GM19193 (cell line): Measurements from ENCODE around the gene HAPLN3.

Experiments
- POLR2A ChIP-seq: IDR thresholded peaks from 4 replicates; pipeline ENCODE4 v1.6.1; 2011; ENCODE audit not compliant: insufficient read depth, insufficient read length; ENCODE audit errors: extremely low read depth

Gene HAPLN3

GRCh38 chr15:88852476-88852875 lies 42.9 kb downstream of the HAPLN3 start:
- no peak for TF ChIP-seq POLR2A

GRCh38 chr15:88849376-88850072 lies 45.8 kb downstream of the HAPLN3 start:
- TF ChIP-seq POLR2A = no peak

GRCh38 chr15:88848203-88848602 lies 47.1 kb downstream of the HAPLN3 start:
- no peak for TF ChIP-seq POLR2A

- TF ChIP-seq POLR2A = no peak
Observed at GRCh38 chr15:88847144-88847543, 48.2 kb downstream of the HAPLN3 start.

- TF ChIP-seq POLR2A = no peak
Observed at GRCh38 chr15:88845616-88846015, 49.7 kb downstream of the HAPLN3 start.

GRCh38 chr15:88844749-88845386 lies 50.5 kb downstream of the HAPLN3 start:
- TF ChIP-seq POLR2A = no peak

GRCh38 chr15:88843334-88843733 lies 52.0 kb downstream of the HAPLN3 start:
- TF ChIP-seq POLR2A = no peak

GRCh38 chr15:88842156-88842555 lies 53.2 kb downstream of the HAPLN3 start:
- TF ChIP-seq POLR2A = no peak

GRCh38 chr15:88841236-88841635 lies 54.1 kb downstream of the HAPLN3 start:
- no peak for TF ChIP-seq POLR2A

- no peak for TF ChIP-seq POLR2A
Observed at GRCh38 chr15:88839961-88840360, 55.4 kb downstream of the HAPLN3 start.

- TF ChIP-seq POLR2A = no peak
Observed at GRCh38 chr15:88839146-88839545, 56.2 kb downstream of the HAPLN3 start.

- TF ChIP-seq POLR2A = no peak
Observed at GRCh38 chr15:88838667-88839066, 56.7 kb downstream of the HAPLN3 start.

- no peak for TF ChIP-seq POLR2A
Observed at GRCh38 chr15:88835646-88836045, 59.7 kb downstream of the HAPLN3 start.

- TF ChIP-seq POLR2A = no peak
Observed at GRCh38 chr15:88835119-88835518, 60.2 kb downstream of the HAPLN3 start.

- no peak for TF ChIP-seq POLR2A
Observed at GRCh38 chr15:88834211-88834812, 61.0 kb downstream of the HAPLN3 start.

- TF ChIP-seq POLR2A = no peak
Observed at GRCh38 chr15:88833731-88834100, 61.6 kb downstream of the HAPLN3 start.
